Neural progenitor cell (in vitro differentiated cells): Measurements from ENCODE around the gene TIGD2. TPM values are rescaled to one million over a fixed set of nuclear protein-coding genes. Genes with fewer than 3 reads are reported as not detected.

ENCODE experiments used
- DNase-seq: peaks from one replicate; pipeline ENCODE4 v3.0.0-alpha.2; 2016; ENCODE audit warnings: low spot score
- H2AFZ ChIP-seq: fragments of 200-600 bp; sonication (generic); replicated peaks from 2 replicates; pipeline ENCODE4 v1.6.1; 2016; ENCODE audit warnings: antibody characterized with exemption
- H3F3A ChIP-seq: fragments of 200-600 bp; sonication (generic); 2 replicates; pipeline ENCODE4 v1.6.1; 2016; ENCODE audit warnings: antibody characterized with exemption, low read depth
- H3K27ac ChIP-seq: fragments of 200-600 bp; sonication (generic); 2 replicates; pipeline ENCODE4 v1.5.1; 2016; ENCODE audit warnings: mild to moderate bottlenecking
- H3K27me3 ChIP-seq: fragments of 200-600 bp; sonication (generic); 2 replicates; pipeline ENCODE4 v1.6.1; 2016; ENCODE audit warnings: mild to moderate bottlenecking, moderate library complexity
- H3K36me3 ChIP-seq: fragments of 200-600 bp; sonication (generic); 2 replicates; pipeline ENCODE4 v1.5.1; 2016
- H3K4me1 ChIP-seq: fragments of 200-600 bp; sonication (generic); 2 replicates; pipeline ENCODE4 v1.6.1; 2016; ENCODE audit warnings: mixed run types
- H3K4me2 ChIP-seq: fragments of 200-600 bp; sonication (generic); 2 replicates; pipeline ENCODE4 v1.6.1; 2016
- H3K4me3 ChIP-seq: fragments of 200-600 bp; sonication (generic); 2 replicates; pipeline ENCODE4 v1.5.1; 2016
- H3K79me2 ChIP-seq: fragments of 200-600 bp; sonication (generic); 2 replicates; pipeline ENCODE4 v1.6.1; 2016; ENCODE audit warnings: low read depth
- H3K9ac ChIP-seq: fragments of 200-600 bp; sonication (generic); 2 replicates; pipeline ENCODE4 v1.6.1; 2016
- H3K9me3 ChIP-seq: fragments of 200-600 bp; sonication (generic); 2 replicates; pipeline ENCODE4 v1.5.1; 2016; ENCODE audit warnings: low read depth
- H4K20me1 ChIP-seq: fragments of 200-600 bp; sonication (generic); 2 replicates; pipeline ENCODE4 v1.6.1; 2016; ENCODE audit warnings: low read depth
- H3K27ac Mint-ChIP-seq: 3 replicates; pipeline ENCODE4 v1.8.0; 2021; ENCODE audit warnings: mixed read lengths
- H3K27me3 Mint-ChIP-seq: 2 replicates; pipeline ENCODE4 v1.8.0; 2022; ENCODE audit warnings: low read depth, mild to moderate bottlenecking, inconsistent platforms, moderate library complexity, mixed read lengths; ENCODE audit not compliant: insufficient read depth
- H3K36me3 Mint-ChIP-seq: 3 replicates; pipeline ENCODE4 v1.8.0; 2021; ENCODE audit warnings: mixed read lengths
- H3K4me1 Mint-ChIP-seq: 3 replicates; pipeline ENCODE4 v1.8.0; 2021; ENCODE audit warnings: mixed read lengths
- H3K4me3 Mint-ChIP-seq: 3 replicates; pipeline ENCODE4 v1.8.0; 2021; ENCODE audit warnings: mild to moderate bottlenecking, moderate library complexity, mixed read lengths
- H3K9me3 Mint-ChIP-seq: 3 replicates; pipeline ENCODE4 v1.8.0; 2020; ENCODE audit warnings: mixed read lengths
- EZH2 ChIP-seq: fragments of 200-600 bp; sonication (generic); IDR thresholded peaks from 2 replicates; pipeline ENCODE4 v1.6.1; 2017; ENCODE audit warnings: antibody characterized with exemption, mild to moderate bottlenecking, moderate library complexity
- EZH2phosphoT487 ChIP-seq: fragments of 200-600 bp; sonication (generic); IDR thresholded peaks from 2 replicates; pipeline ENCODE4 v1.6.1; 2017; ENCODE audit warnings: antibody characterized with exemption
- total RNA-seq: library from RNA; depleted of rRNA; stranded (reverse); fragments of >200 nt; gene quantifications from 2 replicates; pipeline ENCODE4 v1.2.3, GENCODE V29; 2015; ENCODE audit warnings: low replicate concordance
- TF ChIP-seq, protein P1 (sequence below): fragments of 200-600 bp; sonication (generic); IDR thresholded peaks from 2 replicates; pipeline ENCODE4 v1.5.1; 2017; ENCODE audit warnings: antibody characterized with exemption, mild to moderate bottlenecking

The TIGD2 gene
- total RNA-seq = 17.9 and 28.1 TPM in 2 replicates

DNA sequence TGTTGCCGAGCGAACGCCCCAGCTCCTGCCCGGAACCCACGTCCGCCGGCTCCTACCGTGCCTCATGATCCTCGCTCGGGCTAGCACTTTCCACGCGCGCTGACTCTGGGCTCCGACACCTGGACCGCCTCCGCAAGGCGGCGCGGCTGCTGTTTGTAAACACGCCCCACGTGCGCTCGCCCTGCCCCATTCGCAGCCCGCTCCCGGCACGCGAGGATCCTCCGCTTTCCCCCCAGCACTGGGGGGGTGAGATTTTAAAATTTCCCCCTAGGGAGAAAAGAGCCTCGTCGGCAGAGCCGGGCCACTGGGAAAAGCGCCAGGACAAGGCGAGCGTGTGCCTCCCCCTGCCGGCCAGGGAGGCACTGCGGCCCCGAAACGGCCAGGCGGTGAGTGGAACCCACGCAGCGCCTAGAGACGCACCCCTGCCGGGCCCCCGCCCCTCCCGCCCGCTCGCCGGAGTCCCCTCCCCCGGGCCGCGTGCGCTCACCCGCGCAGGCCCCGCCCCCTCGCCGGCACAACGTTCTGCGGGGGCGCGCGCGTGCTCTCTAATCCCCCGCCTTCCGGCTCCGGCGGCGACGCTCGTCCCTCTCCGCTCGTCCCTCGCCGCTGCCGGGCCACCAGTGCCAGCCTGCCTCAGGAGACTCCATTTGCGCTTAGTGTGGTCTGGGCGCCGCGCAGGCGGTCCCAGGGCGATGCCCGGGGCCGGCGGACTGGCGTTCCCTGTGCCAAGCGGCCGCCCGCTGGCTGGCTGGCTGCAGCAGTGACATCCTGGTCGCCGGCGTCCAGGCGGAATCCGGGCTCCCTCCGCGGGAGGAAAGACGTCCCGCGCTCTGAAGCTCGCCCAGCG, at the start of gene TIGD2:
Gene TIGD2, plus strand, starts transcription at position 548 of the 847 bp plus-strand sequence. CDS start 1,442 bp downstream, outside the sequence.
- peaks cover 24% of the 10 kb centered on the region for H3K79me2 ChIP-seq
- TF ChIP-seq, protein P1, sequence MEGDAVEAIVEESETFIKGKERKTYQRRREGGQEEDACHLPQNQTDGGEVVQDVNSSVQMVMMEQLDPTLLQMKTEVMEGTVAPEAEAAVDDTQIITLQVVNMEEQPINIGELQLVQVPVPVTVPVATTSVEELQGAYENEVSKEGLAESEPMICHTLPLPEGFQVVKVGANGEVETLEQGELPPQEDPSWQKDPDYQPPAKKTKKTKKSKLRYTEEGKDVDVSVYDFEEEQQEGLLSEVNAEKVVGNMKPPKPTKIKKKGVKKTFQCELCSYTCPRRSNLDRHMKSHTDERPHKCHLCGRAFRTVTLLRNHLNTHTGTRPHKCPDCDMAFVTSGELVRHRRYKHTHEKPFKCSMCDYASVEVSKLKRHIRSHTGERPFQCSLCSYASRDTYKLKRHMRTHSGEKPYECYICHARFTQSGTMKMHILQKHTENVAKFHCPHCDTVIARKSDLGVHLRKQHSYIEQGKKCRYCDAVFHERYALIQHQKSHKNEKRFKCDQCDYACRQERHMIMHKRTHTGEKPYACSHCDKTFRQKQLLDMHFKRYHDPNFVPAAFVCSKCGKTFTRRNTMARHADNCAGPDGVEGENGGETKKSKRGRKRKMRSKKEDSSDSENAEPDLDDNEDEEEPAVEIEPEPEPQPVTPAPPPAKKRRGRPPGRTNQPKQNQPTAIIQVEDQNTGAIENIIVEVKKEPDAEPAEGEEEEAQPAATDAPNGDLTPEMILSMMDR = peak; percentile 76
- TF ChIP-seq EZH2 = no peak
- peak; percentile 71 for TF ChIP-seq EZH2phosphoT487
- H2AFZ ChIP-seq = peak within 1 kb of the TSS; percentile 97
- H3K4me3 ChIP-seq = peak within 1 kb of the TSS; percentile 76
- H3K9me3 Mint-ChIP-seq = peaks cover 19% of the 10 kb centered on the region
- no peak within 1 kb of the TSS for H3K27ac ChIP-seq
- peaks cover 9% of the 10 kb centered on the region for H3K4me1 ChIP-seq
- H3K4me3 Mint-ChIP-seq = peak within 1 kb of the TSS; percentile 91
- peak within 1 kb of the TSS; percentile 96 for H3K4me2 ChIP-seq
- H4K20me1 ChIP-seq = no peaks in the 10 kb centered on the region
- H3K27me3 ChIP-seq = peaks cover 28% of the 10 kb centered on the region
- H3K36me3 ChIP-seq = peaks cover 6% of the 10 kb centered on the region
- H3F3A ChIP-seq = peaks cover 8% of the 10 kb centered on the region
- H3K4me1 Mint-ChIP-seq = peaks cover 17% of the 10 kb centered on the region
- peaks cover 40% of the 10 kb centered on the region for H3K36me3 Mint-ChIP-seq
- H3K27me3 Mint-ChIP-seq = peaks cover 9% of the 10 kb centered on the region
- DNase-seq = peak; percentile 96
- peak within 1 kb of the TSS; percentile 42 for H3K27ac Mint-ChIP-seq
- peak within 1 kb of the TSS; percentile 25 for H3K9ac ChIP-seq
- no peaks in the 10 kb centered on the region for H3K9me3 ChIP-seq

DNA sequence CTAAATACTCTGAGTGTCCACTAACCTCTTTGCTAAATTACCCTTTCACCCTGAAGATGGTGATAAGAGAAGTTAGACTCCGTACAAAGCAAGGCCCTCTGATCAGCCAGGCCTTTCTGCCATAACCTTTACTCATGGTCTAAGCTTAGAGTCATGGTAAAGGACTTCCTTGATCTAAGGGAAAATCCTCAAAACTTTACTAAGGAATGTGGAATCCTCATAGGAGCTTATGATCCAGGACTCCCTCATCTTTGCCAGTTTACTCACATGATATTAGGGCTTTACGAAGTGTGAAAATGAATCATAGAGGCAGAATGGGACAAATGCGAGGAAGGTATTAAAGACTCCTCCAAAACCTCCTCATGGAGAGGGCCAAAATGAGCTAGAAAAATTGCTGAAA, 46.5 kb upstream of the TIGD2 start:
- Mint-ChIP-seq H3K4me3 (no peak overlapping the region), H3K27me3 (peaks cover 10% of the 10 kb centered on the region), H3K27ac (no peak overlapping the region), H3K9me3 (peaks cover 25% of the 10 kb centered on the region), H3K36me3 (no peaks in the 10 kb centered on the region), H3K4me1 (no peaks in the 10 kb centered on the region)
- Histone ChIP-seq H3F3A (no peaks in the 10 kb centered on the region), H4K20me1 (no peaks in the 10 kb centered on the region), H3K36me3 (no peaks in the 10 kb centered on the region), H3K27me3 (no peaks in the 10 kb centered on the region), H3K4me3 (no peak overlapping the region), H2AFZ (no peak overlapping the region), H3K4me2 (no peak overlapping the region), H3K9ac (no peak overlapping the region), H3K4me1 (no peaks in the 10 kb centered on the region), H3K27ac (no peak overlapping the region), H3K9me3 (no peaks in the 10 kb centered on the region), H3K79me2 (no peaks in the 10 kb centered on the region)
- no peak for DNase-seq
- TF ChIP-seq EZH2phosphoT487 = no peak
- TF ChIP-seq, protein P1 = no peak
- no peak for TF ChIP-seq EZH2

DNA sequence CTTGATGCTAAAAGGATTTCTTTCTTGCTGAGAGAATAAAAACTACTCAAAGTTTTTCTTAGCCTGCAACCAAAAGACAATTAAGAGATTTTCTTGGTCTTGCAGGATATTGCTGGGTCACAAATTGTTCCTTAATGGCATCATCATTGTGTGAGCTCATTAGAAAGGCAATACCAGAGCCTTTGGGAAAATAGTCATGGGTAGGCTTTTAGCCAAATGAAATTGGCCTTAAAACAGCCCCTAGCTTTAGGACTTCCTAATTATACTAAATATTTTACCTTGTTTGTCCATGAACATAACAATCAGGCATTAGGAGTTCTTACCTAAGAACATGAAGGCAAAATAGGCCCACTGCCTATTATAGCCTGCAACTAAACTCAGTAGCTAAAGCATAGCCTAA, 43.9 kb upstream of the TIGD2 start:
- no peak overlapping the region for H3K4me2 ChIP-seq
- no peaks in the 10 kb centered on the region for H4K20me1 ChIP-seq
- no peaks in the 10 kb centered on the region for H3K27me3 ChIP-seq
- H3K9me3 ChIP-seq = no peaks in the 10 kb centered on the region
- H3K4me3 ChIP-seq = no peak overlapping the region
- Mint-ChIP-seq H3K4me1 (no peaks in the 10 kb centered on the region), H3K4me3 (no peak overlapping the region), H3K27me3 (peaks cover 2% of the 10 kb centered on the region), H3K36me3 (no peaks in the 10 kb centered on the region), H3K9me3 (peaks cover 6% of the 10 kb centered on the region), H3K27ac (no peak overlapping the region)
- H2AFZ ChIP-seq = no peak overlapping the region
- no peaks in the 10 kb centered on the region for H3F3A ChIP-seq
- no peaks in the 10 kb centered on the region for H3K4me1 ChIP-seq
- TF ChIP-seq EZH2phosphoT487 (no peak), EZH2 (no peak)
- TF ChIP-seq, protein P1 = no peak
- no peak for DNase-seq
- H3K27ac ChIP-seq = no peak overlapping the region
- no peaks in the 10 kb centered on the region for H3K79me2 ChIP-seq
- no peaks in the 10 kb centered on the region for H3K36me3 ChIP-seq
- no peak overlapping the region for H3K9ac ChIP-seq
